GM19193 (cell line): ENCODE data around the gene LYRM9.

Source experiments
- POLR2A ChIP-seq: IDR thresholded peaks from 4 replicates; pipeline ENCODE4 v1.6.1; 2011; ENCODE audit not compliant: insufficient read depth, insufficient read length; ENCODE audit errors: extremely low read depth

Gene LYRM9

GRCh38 chr17:27840688-27841087 is 52.5 kb downstream of the LYRM9 start:
- no peak for TF ChIP-seq POLR2A

GRCh38 chr17:27836651-27837050 is 56.5 kb downstream of the LYRM9 start:
- no peak for TF ChIP-seq POLR2A

GRCh38 chr17:27834571-27834970 is 58.6 kb downstream of the LYRM9 start:
- no peak for TF ChIP-seq POLR2A

GRCh38 chr17:27832831-27833230 is 60.3 kb downstream of the LYRM9 start:
- TF ChIP-seq POLR2A: no peak
